Left lung (tissue), 10 donors: ENCODE results near the gene MYL11. TPM values are rescaled to one million over a fixed set of nuclear protein-coding genes. Genes with fewer than 3 reads are reported as not detected.

Source experiments
- ATAC-seq: fragments of 200-7000 bp; cut with Tn5 transposase; one replicate; pipeline ENCODE4 v1.9.1; 2020; ENCODE audit warnings: moderate library complexity
- DNase-seq, 4 donors: peaks; one replicate each; pipeline ENCODE4 v3.0.0-alpha.2; 2013 to 2020
- H3K27ac ChIP-seq, 2 donors: fragments of 200-600 bp; sonication (generic) in 1 of 2; one replicate each; pipeline versions ENCODE4 v1.5.0 to v1.8.0; 2020 to 2021
- H3K27me3 ChIP-seq, 2 donors: fragments of 200-600 bp; sonication (generic) in 1 of 2; one replicate each; pipeline versions ENCODE4 v1.5.0 to v1.8.0; 2020 to 2021
- H3K36me3 ChIP-seq, 2 donors: fragments of 200-600 bp; sonication (generic) in 1 of 2; one replicate each; pipeline versions ENCODE4 v1.5.0 to v1.8.0; 2020 to 2021
- H3K4me1 ChIP-seq, 2 donors: fragments of 200-600 bp; one replicate each; pipeline ENCODE4 v1.8.0; 2021
- H3K4me3 ChIP-seq, 2 donors: fragments of 200-600 bp; sonication (generic) in 1 of 2; one replicate each; pipeline versions ENCODE4 v1.5.0 to v1.8.0; 2020 to 2021; ENCODE audit warnings: mild to moderate bottlenecking in 1 of 2
- H3K9me3 ChIP-seq, 2 donors: fragments of 200-600 bp; sonication (generic) in 1 of 2; one replicate each; pipeline versions ENCODE4 v1.5.0 to v1.8.0; 2020 to 2021
- intact Hi-C, 2 donors: fragments of 100-400 bp; cut with DNase I; formaldehyde crosslinking; loops; one replicate each; pipeline versions ENCODE4 v1.11.2 to v1.14.2; 2022
- polyA plus RNA-seq, 6 donors: library from polyadenylated mRNA; unstranded; fragments of 120-200 nt; gene quantifications; one replicate each; pipeline ENCODE4 v1.2.1, GENCODE V29; 2013; ENCODE audit not compliant: insufficient read length in 6 of 6
- total RNA-seq, 2 donors: library from RNA; stranded (reverse); fragmentation: NEBNext Ultra II Directional; extraction: Animal tissue kit (Norgen Biotek cat#: 25700); gene quantifications; one replicate each; pipeline ENCODE4 v1.2.1, GENCODE V29; 2021
- TF ChIP-seq, protein P1 (sequence below), 2 donors: fragments of 200-600 bp; sonication (generic) in 1 of 2; IDR thresholded peaks; one replicate each; pipeline versions ENCODE4 v1.5.0 to v1.8.0; 2021; ENCODE audit warnings: antibody characterized with exemption in 2 of 2
- donor health status: DM: no; HTN: yes; CAD: no.
- donor health status: DM: no; HTN: no; CAD: no.

Gene MYL11
- total and polyA plus RNA-seq, 8 donors = 0.27 to 1.6 (median 0.71) TPM; not detected in 3

DNA sequence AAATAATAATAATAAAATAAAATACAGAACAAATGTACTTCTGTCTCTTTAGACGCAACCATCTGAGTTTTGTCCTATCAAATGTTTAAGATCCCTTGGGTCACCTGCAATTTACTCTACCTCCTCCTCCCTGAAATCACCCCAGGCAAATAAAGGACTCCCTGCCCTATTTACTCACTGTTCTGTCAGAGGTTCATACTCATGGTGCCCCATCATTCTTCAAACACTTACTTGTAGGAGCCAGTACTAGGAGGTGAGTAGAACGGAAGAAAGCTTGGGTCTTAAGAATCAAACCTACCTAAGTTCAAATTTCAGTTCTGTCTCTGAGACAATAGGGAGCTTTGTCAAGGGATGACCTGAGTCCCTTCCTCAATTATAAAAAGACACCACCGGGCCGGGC, 8.1 kb upstream of the MYL11 start:
- Histone ChIP-seq H3K4me1 (peaks cover 4 to 39% of the 10 kb centered on the region in 2 donors), H3K36me3 (peaks cover 0 to 54% of the 10 kb centered on the region in 2 donors), H3K27ac (no peak overlapping the region), H3K4me3 (no peak overlapping the region), H3K27me3 (no peaks in the 10 kb centered on the region), H3K9me3 (no peaks in the 10 kb centered on the region)
- ATAC-seq = no peak
- TF ChIP-seq, protein P1, sequence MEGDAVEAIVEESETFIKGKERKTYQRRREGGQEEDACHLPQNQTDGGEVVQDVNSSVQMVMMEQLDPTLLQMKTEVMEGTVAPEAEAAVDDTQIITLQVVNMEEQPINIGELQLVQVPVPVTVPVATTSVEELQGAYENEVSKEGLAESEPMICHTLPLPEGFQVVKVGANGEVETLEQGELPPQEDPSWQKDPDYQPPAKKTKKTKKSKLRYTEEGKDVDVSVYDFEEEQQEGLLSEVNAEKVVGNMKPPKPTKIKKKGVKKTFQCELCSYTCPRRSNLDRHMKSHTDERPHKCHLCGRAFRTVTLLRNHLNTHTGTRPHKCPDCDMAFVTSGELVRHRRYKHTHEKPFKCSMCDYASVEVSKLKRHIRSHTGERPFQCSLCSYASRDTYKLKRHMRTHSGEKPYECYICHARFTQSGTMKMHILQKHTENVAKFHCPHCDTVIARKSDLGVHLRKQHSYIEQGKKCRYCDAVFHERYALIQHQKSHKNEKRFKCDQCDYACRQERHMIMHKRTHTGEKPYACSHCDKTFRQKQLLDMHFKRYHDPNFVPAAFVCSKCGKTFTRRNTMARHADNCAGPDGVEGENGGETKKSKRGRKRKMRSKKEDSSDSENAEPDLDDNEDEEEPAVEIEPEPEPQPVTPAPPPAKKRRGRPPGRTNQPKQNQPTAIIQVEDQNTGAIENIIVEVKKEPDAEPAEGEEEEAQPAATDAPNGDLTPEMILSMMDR (IDR thresholded peaks at IDR 0.05) = no peak
- intact Hi-C loops = no loop called here
- no peak for DNase-seq

DNA sequence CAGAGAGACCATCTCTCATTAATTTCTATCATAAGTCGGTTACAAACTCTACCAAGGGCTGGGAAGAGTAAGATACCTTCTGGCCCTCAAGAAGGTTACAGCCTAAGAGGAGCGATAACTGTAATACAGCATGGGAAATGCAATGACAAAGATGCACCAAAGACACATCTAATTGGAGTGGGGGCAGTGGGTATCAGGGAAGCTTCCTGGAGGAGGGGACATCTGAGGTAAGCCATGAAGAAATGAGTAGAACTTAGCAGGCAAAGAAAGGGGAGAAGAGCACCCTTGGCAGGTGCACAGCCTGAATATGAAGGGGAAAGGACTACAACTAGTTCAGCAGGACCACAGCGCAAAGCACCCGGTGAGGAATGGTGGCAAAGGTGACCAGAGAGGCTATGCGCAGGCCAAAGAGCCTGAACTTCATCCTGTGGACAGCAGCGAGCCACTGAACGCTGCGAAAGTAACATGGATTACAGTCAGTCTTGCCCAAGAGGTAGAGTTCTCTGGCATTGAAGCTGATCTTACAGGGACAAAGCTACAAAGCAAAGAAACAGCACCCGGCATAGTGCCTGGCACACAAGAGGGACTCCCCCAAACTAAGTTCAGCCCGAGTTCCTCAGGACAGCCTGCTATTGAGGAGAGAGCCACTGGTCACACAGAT, 7.1 kb upstream of the MYL11 start:
- Histone ChIP-seq H3K36me3 (peaks cover 0 to 44% of the 10 kb centered on the region in 2 donors), H3K27me3 (no peaks in the 10 kb centered on the region), H3K9me3 (no peaks in the 10 kb centered on the region), H3K4me3 (peak overlapping the region; percentile 76 to 93), H3K27ac (peak overlapping the region in 1 of 2 donors; percentile 83), H3K4me1 (peaks cover 4 to 42% of the 10 kb centered on the region in 2 donors)
- DNase-seq (no peak), ATAC-seq (no peak)
- intact Hi-C loops = no loop called here
- TF ChIP-seq, protein P1 (IDR thresholded peaks at IDR 0.05) = no peak

DNA sequence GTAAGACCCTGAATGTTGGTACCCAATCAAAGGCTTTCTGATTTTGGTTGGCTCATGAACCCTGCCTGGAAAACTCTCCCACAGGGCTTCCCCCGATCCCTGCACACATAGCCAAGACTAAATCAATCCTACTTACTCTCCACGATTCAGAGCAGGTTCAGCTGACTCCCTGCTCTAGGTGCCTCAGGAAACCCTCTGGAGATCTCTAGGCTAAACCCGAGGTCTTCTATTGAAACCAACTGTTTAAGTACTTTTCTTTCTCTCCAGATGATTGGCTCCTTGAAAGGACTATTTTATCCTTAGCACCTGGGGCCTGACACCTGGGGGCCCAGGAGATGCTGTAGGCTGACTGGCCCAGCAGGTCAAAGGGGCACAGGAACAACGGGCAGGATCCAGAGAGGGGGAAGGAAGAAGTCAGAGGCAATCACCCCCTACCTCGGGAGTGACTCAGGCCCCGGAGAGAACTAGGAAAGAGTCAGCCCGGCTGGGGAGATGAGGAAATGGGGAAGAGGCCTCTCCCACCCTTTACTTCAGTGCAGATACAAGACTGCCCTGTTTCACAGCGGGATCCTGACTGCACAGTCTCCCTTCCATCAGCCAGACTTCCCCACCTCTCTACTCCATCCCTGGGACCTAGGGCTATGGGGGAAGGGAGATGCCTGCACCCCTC, 6.3 kb upstream of the MYL11 start:
- Histone ChIP-seq H3K36me3 (peaks cover 0 to 36% of the 10 kb centered on the region in 2 donors), H3K27me3 (no peaks in the 10 kb centered on the region), H3K4me3 (peak overlapping the region; percentile 76 to 93), H3K9me3 (no peaks in the 10 kb centered on the region), H3K27ac (peak overlapping the region in 1 of 2 donors; percentile 83), H3K4me1 (peaks cover 4 to 42% of the 10 kb centered on the region in 2 donors)
- ATAC-seq (no peak), DNase-seq (peak in 1 of 4 donors; percentile 62)
- TF ChIP-seq, protein P1 (IDR thresholded peaks at IDR 0.05) = no peak
- intact Hi-C loops = no loop called here

DNA sequence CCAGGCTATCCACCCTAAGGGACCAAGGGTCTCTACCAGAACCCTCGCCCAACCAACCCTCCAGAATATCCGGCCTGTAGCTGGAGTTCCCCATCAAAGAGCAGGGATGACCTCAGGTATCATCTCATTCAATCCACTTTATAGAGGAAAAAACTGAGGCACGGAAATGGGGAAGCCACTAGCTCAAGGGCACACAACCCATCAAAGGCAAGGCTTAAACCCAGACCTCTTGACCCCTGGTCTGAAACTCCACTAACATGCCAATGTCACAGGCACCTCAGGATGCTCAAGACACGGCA, 5.9 kb upstream of the MYL11 start:
- no peaks in the 10 kb centered on the region for H3K27me3 ChIP-seq
- intact Hi-C loops = no loop called here
- H3K9me3 ChIP-seq = no peaks in the 10 kb centered on the region
- DNase-seq = no peak
- TF ChIP-seq, protein P1 (IDR thresholded peaks at IDR 0.05) = no peak
- ATAC-seq = no peak
- H3K36me3 ChIP-seq = peaks cover 0 to 31% of the 10 kb centered on the region in 2 donors
- H3K4me1 ChIP-seq = peaks cover 4 to 42% of the 10 kb centered on the region in 2 donors
- peak overlapping the region; percentile 62 to 83 for H3K27ac ChIP-seq
- peak overlapping the region; percentile 76 to 93 for H3K4me3 ChIP-seq

DNA sequence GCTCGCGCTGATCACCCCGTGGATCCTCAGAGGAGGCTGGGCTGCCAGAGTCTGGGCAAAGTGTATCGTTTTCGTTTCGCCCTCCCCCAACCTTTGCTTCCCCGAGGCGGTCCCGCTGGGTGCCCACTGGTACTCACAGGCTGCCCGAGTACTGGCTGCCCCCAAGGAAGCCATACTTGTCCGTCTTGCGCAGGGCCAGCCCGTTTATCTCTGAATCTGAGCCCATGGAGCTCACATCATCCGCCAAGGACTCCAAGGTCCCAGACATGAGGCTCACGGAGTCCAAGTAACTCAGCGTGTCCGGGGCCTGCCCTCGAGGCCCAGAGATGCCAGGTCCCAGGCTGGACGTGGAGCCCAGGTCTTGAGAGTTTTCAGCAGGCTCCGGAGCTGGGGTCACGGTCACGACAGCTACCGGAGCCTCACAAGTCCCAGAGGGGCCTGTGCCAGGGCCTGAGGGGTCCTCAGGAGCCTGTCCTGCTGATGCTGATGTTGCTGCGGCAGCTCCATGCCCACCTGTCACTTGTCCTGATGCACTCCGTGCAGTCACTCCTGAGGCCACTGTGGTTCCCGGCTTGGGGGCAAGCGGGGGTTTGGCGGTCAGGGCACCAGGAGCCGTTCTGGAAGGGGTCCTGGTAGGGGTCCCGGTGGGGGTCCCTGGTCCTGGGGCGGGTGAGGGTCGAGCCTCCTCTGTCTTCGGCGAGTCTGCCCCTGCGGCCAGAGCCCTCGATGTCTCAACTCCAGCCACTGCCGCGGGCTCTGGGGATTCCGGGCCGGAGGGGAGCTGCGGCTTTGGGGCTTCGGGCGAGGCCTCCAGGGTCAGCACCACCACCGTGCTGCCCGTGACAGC, 5.3 kb upstream of the MYL11 start:
- H3K4me1 ChIP-seq = peaks cover 4 to 42% of the 10 kb centered on the region in 2 donors
- no peak for ATAC-seq
- H3K4me3 ChIP-seq = peak overlapping the region; percentile 76 to 93
- intact Hi-C loops = no loop called here
- TF ChIP-seq, protein P1 (IDR thresholded peaks at IDR 0.05) = no peak
- DNase-seq = peak in 1 of 4 donors; percentile 82
- peaks cover 0 to 26% of the 10 kb centered on the region in 2 donors for H3K36me3 ChIP-seq
- H3K9me3 ChIP-seq = no peaks in the 10 kb centered on the region
- no peaks in the 10 kb centered on the region for H3K27me3 ChIP-seq
- H3K27ac ChIP-seq = peak overlapping the region; percentile 62 to 83
